ENCODE data around the gene SRP14. TPM values are rescaled to one million over a fixed set of nuclear protein-coding genes. Genes with fewer than 3 reads are reported as not detected.
"Not testable (repeated sequence)": the region's sequence is repeated elsewhere in the genome, so short reads cannot be mapped to it uniquely, and the experiment has no call there.

Gene SRP14
- total RNA-seq, 1 donor from 2014 or later: 153 TPM

DNA sequence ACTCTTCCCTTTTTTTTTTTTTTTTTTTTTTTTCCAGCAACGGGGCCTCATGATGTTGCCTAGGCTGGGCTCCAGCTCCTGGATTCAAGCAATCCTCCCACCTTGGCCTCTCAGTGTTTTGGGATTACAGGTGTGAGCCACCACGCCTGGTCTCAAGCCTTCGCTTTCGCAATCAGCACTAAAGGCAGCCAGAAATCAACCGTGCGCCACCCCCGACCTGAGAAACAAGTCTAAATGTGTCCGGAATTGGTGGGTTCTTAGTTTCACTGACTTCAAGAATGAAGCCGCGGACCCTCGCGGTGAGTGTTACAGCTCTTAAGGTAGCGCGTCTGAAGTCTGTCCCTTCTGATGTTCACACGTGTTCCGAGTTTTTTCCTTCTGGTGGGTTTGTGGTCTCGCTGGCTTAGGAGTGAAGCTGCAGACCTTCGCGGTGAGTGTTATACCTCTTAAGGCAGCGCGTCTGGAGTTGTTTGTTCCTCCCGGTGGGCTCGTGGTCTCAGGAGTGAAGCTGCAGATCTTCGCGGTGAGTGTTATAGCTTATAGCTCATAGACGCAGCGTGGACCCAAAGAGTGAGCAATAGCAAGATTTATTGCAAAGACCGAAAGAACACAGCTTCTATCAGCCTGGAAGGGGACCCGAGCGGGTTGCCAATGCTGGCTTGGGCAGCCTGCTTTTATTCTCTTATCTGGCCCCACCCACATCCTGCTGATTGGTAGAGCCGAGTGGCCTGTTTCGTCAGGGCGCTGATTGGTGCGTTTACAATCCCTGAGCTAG, 34.9 kb upstream of the SRP14 start:
- H3K4me1 Mint-ChIP-seq; H3K27me3 Mint-ChIP-seq; H3K9me3 Mint-ChIP-seq; intact Hi-C loops (cut with micrococcal nuclease); H3K36me3 Mint-ChIP-seq (ENCODE audit: low read depth): not testable (repeated sequence)
- Mint-ChIP-seq H3K4me3 (peak overlapping the region; percentile 57), H3K27ac (peak overlapping the region; percentile 56)
- DNase-seq: peak; percentile 58

DNA sequence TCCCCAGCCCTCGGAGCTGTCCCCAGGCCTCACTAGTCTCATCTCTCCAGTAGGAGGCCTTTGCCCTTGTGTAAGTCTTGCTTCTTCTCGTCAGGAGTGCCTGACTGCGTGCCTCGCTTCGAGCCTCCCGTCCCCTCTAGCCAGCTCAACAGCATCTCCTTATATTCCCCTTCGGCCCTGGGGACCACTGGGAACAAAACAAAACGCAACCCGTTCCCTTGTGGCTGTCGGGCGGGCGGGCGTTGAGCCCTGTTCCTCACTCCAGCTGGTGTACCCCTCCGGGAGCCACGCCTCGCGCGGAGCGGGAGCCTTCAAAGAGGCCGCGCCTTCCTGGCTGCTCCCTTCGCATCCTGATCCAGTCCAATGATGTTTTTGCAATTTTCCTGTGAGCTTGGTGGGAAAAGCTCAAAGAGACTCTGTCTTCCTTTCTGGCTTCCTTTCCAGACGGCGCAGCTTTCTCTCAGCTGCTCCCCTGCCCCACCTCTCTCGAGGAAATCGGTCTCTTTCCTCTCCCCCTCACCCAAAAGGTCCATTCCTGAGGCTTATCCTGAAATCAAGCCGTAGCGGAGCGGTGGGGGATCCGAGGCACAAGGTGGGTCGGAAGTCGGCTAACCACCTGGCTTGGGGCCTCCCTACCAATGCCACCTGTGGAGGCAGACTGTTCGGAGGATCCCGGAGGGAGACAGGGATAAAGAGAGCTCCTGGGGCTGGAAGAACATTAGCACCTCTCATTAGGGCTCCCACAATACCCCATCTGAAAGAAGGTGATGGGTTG, 33.4 kb upstream of the SRP14 start:
- H3K27me3 Mint-ChIP-seq: peaks cover 3% of the 10 kb centered on the region
- intact Hi-C loops (cut with micrococcal nuclease): no loop called here
- no peak overlapping the region for H3K27ac Mint-ChIP-seq
- DNase-seq: no peak
- no peaks in the 10 kb centered on the region for H3K36me3 Mint-ChIP-seq (ENCODE audit: low read depth)
- H3K4me3 Mint-ChIP-seq: no peak overlapping the region
- H3K9me3 Mint-ChIP-seq: no peaks in the 10 kb centered on the region
- H3K4me1 Mint-ChIP-seq: peaks cover 3% of the 10 kb centered on the region

DNA sequence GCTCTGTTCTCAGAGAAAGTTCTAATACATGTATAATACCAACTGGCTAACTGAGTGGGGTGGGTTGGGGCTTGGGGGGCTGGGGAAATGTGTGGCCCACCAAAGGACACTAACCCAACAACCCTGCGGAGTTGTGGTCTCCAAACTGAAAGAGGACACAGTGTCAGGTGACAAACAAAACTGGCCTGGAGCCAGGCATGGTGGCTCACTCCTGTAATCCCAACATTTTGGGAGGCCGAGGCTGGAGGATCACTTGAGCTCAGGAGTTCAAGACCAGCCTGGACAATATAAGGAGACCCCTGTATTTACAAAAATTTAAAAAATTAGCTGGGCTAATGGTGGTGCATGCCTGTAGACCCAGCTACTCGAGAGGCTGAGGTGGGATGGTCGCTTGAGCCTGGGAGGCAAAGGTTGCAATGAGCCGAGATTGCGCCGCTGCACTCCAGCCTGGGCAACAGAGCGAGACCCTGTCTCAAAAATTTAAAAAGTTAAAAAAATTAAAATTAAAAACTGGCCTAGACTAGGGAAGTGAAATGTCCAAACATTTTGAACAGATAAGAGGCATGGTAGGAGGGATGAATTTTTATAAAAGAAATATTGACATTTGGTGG, 31.7 kb upstream of the SRP14 start:
- peaks cover 3% of the 10 kb centered on the region for H3K4me1 Mint-ChIP-seq

DNA sequence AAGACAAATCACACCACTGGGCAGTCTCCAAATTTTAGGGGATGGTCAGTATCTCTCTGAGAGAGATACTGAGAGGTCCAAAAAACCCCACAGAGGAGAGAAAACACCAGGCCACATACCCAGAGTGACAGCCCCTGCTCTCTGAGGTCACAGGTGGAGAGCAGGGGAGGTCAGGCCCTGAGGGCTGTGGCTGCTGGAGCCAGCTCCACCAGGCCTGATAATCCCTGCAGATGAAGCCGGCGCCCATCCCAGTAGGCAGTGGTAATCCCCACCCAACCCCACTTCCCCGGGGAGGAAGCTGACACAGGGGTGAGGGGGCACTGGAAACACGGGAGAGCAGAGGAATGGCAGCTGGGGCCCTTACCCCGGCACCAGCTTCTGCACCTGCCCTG, 31.2 kb upstream of the SRP14 start:
- intact Hi-C loops (cut with micrococcal nuclease): no loop called here
- peaks cover 4% of the 10 kb centered on the region for H3K4me1 Mint-ChIP-seq
- H3K9me3 Mint-ChIP-seq: no peaks in the 10 kb centered on the region
- no peak overlapping the region for H3K27ac Mint-ChIP-seq
- DNase-seq: no peak
- no peak overlapping the region for H3K4me3 Mint-ChIP-seq
- peaks cover 3% of the 10 kb centered on the region for H3K36me3 Mint-ChIP-seq (ENCODE audit: low read depth)
- H3K27me3 Mint-ChIP-seq: no peaks in the 10 kb centered on the region

More for the DNA sequence above, 31.7 kb upstream of the SRP14 start:
- DNase-seq: no peak
- Mint-ChIP-seq H3K27ac (no peak overlapping the region), H3K36me3 (ENCODE audit: low read depth) (peaks cover under 1% of the 10 kb centered on the region), H3K9me3 (no peaks in the 10 kb centered on the region), H3K4me3 (no peak overlapping the region), H3K27me3 (peaks cover 2% of the 10 kb centered on the region)
- intact Hi-C loops (cut with micrococcal nuclease): no loop called here

DNA sequence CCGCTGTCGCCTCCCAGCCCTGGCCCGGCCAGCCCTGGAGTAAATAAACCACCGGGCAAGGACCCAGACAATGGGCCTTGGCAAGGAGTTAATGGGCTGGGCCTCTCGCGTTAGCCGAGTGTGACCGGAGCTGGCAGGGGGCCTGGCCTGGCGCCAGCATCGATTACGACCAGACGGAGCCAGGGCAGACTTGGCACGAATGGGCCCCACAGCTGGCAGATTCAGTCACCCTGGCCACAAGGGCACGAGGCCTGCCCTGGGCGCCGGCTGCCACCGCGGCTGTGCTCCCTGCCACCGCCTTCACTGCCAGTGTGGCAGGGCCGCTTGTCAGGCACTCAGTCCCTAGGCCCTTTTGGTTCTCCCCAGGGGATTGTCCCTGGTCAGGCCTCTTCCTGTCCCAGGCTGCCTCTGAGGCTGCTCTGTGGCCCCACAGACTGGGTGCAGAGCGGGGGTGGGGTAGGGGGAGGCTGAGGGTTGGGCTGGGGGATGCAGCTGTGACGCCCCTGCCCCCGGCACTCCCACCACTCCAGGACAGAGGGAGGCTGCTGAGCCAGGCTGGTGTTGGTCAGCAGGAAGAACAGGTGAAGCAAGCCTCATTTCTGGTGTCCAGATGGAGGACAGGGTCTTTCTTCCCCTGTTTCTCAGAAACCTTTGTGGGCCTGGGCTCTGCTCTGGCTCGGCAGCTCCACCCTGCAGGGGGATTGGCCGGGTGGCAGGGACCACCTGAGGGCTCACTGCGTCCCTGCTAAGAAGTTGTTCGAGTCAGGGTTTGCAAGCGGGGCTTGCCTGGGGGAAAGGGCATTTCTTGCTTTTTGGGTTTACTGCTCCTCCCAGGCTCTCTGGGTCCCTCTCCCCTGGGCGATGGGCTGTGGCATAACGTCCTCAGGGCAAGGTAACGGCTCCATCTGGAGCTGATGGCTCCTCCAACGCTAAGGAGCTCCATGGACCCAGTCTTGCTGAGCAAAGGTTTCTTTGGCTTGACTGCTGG, 30.5 kb upstream of the SRP14 start:
- no peak overlapping the region for H3K4me3 Mint-ChIP-seq
- intact Hi-C loops (cut with micrococcal nuclease): no loop called here
- no peak overlapping the region for H3K27ac Mint-ChIP-seq
- peaks cover 7% of the 10 kb centered on the region for H3K36me3 Mint-ChIP-seq (ENCODE audit: low read depth)
- DNase-seq: peak; percentile 54
- H3K4me1 Mint-ChIP-seq: peaks cover 11% of the 10 kb centered on the region
- no peaks in the 10 kb centered on the region for H3K27me3 Mint-ChIP-seq
- no peaks in the 10 kb centered on the region for H3K9me3 Mint-ChIP-seq

DNA sequence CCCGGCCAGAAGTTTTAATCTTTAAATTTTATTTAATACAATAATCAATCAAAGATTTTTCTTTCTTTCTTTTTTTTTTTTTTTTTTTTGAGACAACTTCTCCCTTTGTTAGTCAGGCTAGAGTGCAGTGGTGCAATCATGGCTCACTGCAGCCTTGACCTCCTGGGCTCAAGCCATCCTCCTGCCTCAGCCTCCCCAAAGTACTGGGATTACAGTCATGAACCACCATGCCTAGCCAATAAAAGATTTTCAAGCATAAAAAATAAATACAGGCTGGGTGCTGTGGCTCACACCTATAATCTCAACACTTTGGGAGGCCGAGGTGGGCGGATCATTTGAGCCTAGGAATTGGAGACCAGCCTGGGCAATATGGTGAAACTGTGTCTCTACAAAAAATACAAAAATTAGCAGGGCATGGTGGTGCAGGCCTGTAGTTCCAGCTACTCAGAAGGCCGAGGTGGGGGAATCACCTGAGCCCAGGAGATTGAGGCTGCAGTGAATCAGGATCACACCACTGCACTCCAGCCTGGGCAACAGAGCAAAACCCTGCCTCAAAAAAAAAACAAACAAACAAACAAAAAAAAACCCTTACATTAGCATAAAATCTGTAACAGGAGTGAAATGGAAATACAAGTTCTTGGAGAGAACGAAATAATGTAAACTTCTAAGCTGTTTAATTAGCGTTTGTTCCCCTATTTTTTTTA, 29.1 kb upstream of the SRP14 start:
- Mint-ChIP-seq H3K4me3 (no peak overlapping the region), H3K9me3 (no peaks in the 10 kb centered on the region), H3K36me3 (ENCODE audit: low read depth) (peaks cover 8% of the 10 kb centered on the region), H3K27ac (no peak overlapping the region), H3K4me1 (peaks cover 20% of the 10 kb centered on the region), H3K27me3 (no peaks in the 10 kb centered on the region)
- intact Hi-C loops (cut with micrococcal nuclease): no loop called here
- no peak for DNase-seq

DNA sequence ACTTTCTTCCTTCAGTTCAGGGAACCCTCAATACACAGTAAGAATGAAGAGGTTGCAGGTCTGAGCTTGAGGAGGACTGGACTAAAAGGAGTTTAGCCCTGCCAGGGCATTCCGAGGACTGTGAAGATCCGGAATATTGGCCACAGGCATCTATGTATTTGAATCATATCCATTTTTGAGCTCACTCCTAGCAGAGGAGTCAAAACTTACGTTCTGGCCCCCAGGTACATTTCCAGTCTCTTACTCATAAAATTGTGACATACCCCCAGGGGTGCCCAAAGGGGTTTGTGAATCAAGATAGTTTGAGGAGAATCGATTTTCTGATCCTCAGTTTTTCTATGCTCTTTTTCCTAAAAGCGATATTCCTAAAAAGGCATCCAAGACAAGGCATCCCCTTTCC, 27.6 kb upstream of the SRP14 start:
- Mint-ChIP-seq H3K27me3 (no peaks in the 10 kb centered on the region), H3K4me3 (no peak overlapping the region), H3K4me1 (peaks cover 20% of the 10 kb centered on the region), H3K9me3 (no peaks in the 10 kb centered on the region), H3K27ac (no peak overlapping the region), H3K36me3 (ENCODE audit: low read depth) (peaks cover 8% of the 10 kb centered on the region)
- DNase-seq: no peak
- intact Hi-C loops (cut with micrococcal nuclease): no loop called here

DNA sequence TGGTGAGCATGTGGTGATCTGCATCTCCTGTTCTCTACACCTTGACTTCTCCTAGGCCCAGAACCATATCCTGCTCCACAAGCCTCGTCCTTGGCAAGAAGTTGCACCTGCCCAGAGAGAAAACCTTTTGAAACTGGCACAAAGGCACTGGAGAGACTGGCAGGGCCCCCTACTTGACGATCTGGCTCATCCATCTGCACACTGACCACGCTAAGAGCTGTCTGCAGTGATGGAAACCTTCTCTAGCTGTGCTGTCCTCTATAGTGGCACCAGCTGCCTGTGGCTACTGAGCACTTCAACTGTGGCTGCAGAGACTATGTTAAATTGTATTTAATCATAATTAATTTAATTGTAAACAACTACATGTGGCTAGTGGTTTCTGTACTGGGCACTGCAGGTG, 26.2 kb upstream of the SRP14 start:
- Mint-ChIP-seq H3K27ac (peak overlapping the region; percentile 85), H3K27me3 (no peaks in the 10 kb centered on the region), H3K36me3 (ENCODE audit: low read depth) (peaks cover 11% of the 10 kb centered on the region)

DNA sequence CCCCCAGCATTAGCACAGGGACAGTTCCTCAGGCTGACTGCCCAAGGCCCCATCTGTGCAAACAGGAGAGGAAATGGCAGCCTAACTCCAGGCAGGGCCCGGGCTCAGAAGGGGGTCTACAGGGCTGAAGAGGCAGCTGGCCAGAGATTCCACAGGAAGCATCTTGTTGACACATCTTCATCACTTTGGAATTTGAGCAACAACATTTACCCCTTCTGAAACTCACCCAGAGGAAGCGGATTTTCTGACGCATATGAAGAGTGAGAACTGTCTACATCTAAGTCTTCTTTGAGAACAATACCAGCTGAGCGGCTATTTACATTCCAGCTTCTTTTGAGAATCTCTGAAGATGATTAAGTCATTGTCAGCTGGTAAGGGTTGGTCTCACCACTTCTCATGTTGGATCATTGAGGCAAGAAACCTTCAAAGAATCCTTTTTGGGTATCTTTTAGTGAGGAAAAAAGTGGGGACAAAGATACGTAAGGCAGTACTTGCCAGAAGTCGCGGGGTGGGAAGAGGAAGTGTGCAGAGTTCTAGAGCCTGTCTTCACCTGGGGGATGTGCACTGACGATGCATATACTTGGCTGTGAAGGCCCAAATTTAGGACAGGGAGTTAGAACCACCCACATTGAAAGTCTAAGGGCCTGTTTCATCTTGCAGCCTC, 25.4 kb upstream of the SRP14 start:
- Mint-ChIP-seq H3K4me1 (peaks cover 26% of the 10 kb centered on the region), H3K9me3 (no peaks in the 10 kb centered on the region), H3K27ac (peak overlapping the region; percentile 85), H3K4me3 (peak overlapping the region; percentile 45), H3K36me3 (ENCODE audit: low read depth) (peaks cover 11% of the 10 kb centered on the region), H3K27me3 (no peaks in the 10 kb centered on the region)
- intact Hi-C loops (cut with micrococcal nuclease): loop anchor here (1.0 kb wide), 2 partner anchors 17 to 34 kb away; no protein-coding TSS in a partner anchor
- no peak for DNase-seq

More for the DNA sequence above, 26.2 kb upstream of the SRP14 start:
- intact Hi-C loops (cut with micrococcal nuclease): no loop called here
- Mint-ChIP-seq H3K9me3 (no peaks in the 10 kb centered on the region), H3K4me3 (no peak overlapping the region), H3K4me1 (peaks cover 23% of the 10 kb centered on the region)
- DNase-seq: no peak

DNA sequence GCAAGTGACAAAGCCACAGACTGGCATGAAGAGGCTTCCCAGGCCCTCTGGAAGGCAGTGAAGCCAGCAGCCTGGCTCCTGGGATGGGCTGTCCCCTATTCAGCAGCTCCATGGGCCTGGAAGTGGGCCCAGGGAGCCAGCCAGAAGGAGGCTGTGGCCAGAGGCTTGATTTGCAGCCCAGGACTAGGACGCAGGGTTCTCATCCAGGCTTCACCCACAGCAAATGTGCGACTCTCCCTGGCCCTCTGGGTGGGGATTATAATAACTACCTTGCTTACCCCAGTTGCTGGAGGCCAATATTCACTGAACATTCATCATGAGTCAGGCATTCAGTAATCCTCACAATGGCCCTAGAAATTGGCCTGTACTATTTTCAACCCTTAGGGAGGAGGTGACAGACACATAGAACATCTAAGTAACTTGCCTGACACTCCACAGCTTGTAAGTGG, 24.6 kb upstream of the SRP14 start:
- H3K9me3 Mint-ChIP-seq: no peaks in the 10 kb centered on the region
- no peak overlapping the region for H3K4me3 Mint-ChIP-seq
- intact Hi-C loops (cut with micrococcal nuclease): loop anchor here (1.0 kb wide), 2 partner anchors 16 to 35 kb away; no protein-coding TSS in a partner anchor
- no peaks in the 10 kb centered on the region for H3K27me3 Mint-ChIP-seq
- peaks cover 11% of the 10 kb centered on the region for H3K36me3 Mint-ChIP-seq (ENCODE audit: low read depth)
- peaks cover 29% of the 10 kb centered on the region for H3K4me1 Mint-ChIP-seq
- peak overlapping the region; percentile 85 for H3K27ac Mint-ChIP-seq
- DNase-seq: no peak

DNA sequence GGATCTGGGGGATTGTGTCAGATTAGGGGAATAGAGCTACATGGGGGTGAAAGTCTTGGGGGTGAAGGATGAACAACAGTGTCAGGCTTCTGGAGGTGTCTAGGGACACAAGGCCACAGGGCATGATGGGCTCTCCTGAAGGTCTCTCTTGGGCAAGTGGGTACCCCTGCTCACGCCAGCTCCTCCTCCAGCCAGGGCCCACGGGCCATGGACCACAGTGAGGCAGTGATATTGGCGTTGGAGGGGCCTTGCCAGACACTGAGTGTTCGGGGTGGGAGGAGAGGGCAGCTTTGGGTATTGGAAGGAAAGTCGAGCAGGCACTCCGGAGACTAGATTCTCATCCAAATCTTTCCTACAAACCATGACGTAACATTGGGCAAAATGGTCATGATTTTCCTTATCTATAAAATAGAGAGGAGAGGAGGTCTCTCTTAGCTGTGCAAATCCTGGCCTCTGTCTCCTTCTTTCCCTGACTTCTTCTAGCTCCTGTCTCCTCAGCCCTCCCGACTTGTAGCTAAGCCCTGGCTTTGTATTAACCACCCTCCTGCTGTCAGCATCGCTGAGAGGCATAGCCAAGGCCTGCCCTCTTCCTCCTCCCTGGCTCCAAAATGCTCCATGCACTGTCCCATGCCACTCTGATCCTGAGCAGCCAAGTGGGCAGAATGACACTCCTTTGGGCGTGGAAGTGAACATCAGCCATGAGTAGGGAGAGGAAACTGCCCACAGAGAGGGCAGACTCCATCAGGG, 24.0 kb upstream of the SRP14 start:
- peaks cover 34% of the 10 kb centered on the region for H3K4me1 Mint-ChIP-seq
- no peaks in the 10 kb centered on the region for H3K27me3 Mint-ChIP-seq
- peaks cover 11% of the 10 kb centered on the region for H3K36me3 Mint-ChIP-seq (ENCODE audit: low read depth)
- no peaks in the 10 kb centered on the region for H3K9me3 Mint-ChIP-seq
- H3K27ac Mint-ChIP-seq: peak overlapping the region; percentile 35
- intact Hi-C loops (cut with micrococcal nuclease): no loop called here
- DNase-seq: no peak
- no peak overlapping the region for H3K4me3 Mint-ChIP-seq
